IPS-NIHi7 (cell line): Measurements from ENCODE around the gene GGACT.
"Not testable (repeated sequence)": the region's sequence is repeated elsewhere in the genome, so short reads cannot be mapped to it uniquely, and the experiment has no call there.

Source experiments
- DNase-seq: peaks from one replicate; pipeline ENCODE4 v3.0.0; 2012; ENCODE audit warnings: mixed read lengths; ENCODE audit errors: extremely low spot score

The GGACT gene

GRCh38 chr13:100529666-100530377 lies 58.8 kb downstream of the GGACT start:
- DNase-seq, result no peak

GRCh38 chr13:100528820-100529219 lies 59.8 kb downstream of the GGACT start:
- DNase-seq, result no peak

- no peak for DNase-seq
These were observed 60.2 kb downstream of the GGACT start for GRCh38 chr13:100528353-100528752.

GRCh38 chr13:100527644-100528043 lies 60.9 kb downstream of the GGACT start:
- no peak for DNase-seq

GRCh38 chr13:100526318-100527000 lies 62.1 kb downstream of the GGACT start:
- DNase-seq, result no peak

- DNase-seq, result no peak
These were observed 62.9 kb downstream of the GGACT start for GRCh38 chr13:100525453-100526317.

- not testable (repeated sequence) for DNase-seq
These were observed 63.9 kb downstream of the GGACT start for GRCh38 chr13:100524688-100525087.

- DNase-seq, result no peak
These were observed 64.6 kb downstream of the GGACT start for GRCh38 chr13:100523981-100524386.

- no peak for DNase-seq
These were observed 65.2 kb downstream of the GGACT start for GRCh38 chr13:100523411-100523810.

GRCh38 chr13:100522618-100523309 lies 65.8 kb downstream of the GGACT start:
- DNase-seq, result no peak

- DNase-seq, result no peak
These were observed 66.6 kb downstream of the GGACT start for GRCh38 chr13:100521851-100522617.

- peak; percentile 64 for DNase-seq
These were observed 67.4 kb downstream of the GGACT start for GRCh38 chr13:100520936-100521850.

GRCh38 chr13:100519626-100520025 lies 69.0 kb downstream of the GGACT start:
- DNase-seq, result no peak

- DNase-seq, result no peak
These were observed 70.1 kb downstream of the GGACT start for GRCh38 chr13:100518394-100519062.

GRCh38 chr13:100517728-100518127 lies 70.9 kb downstream of the GGACT start:
- DNase-seq, result no peak

GRCh38 chr13:100517135-100517534 lies 71.5 kb downstream of the GGACT start:
- no peak for DNase-seq

- no peak for DNase-seq
These were observed 73.2 kb downstream of the GGACT start for GRCh38 chr13:100515410-100515800.

- DNase-seq, result peak; percentile 91
These were observed 73.7 kb downstream of the GGACT start for GRCh38 chr13:100514788-100515409.
